Esophagus squamous epithelium (tissue), 4 donors: Measurements from ENCODE around the gene SUN5.

Source experiments
- CTCF ChIP-seq, 6 experiments: fragments of 450-650 bp in 4 of 6; fragments of 200-600 bp in 2 of 6; sonication (generic) in 2 of 6; IDR thresholded peaks; one replicate each; pipeline ENCODE4 v1.5.1; 2016 to 2019; ENCODE audit warnings: antibody characterized with exemption in 6 of 6, mild to moderate bottlenecking in 4 of 6, moderate library complexity in 4 of 6
- POLR2A ChIP-seq, 4 donors: fragments of 450-650 bp; IDR thresholded peaks; one replicate each; pipeline ENCODE4 v1.6.1; 2017; ENCODE audit warnings: antibody characterized with exemption in 4 of 4, mild to moderate bottlenecking in 4 of 4, moderate library complexity in 3 of 4

GRCh38 chr20:33014336-33015113 is 10.3 kb upstream of the SUN5 start:
- TF ChIP-seq CTCF (IDR thresholded peaks at IDR 0.05) = no peak
- no peak for TF ChIP-seq POLR2A (IDR thresholded peaks at IDR 0.05)
